ENCODE results near the gene ANKS1B. TPM values are rescaled to one million over a fixed set of nuclear protein-coding genes. Genes with fewer than 3 reads are reported as not detected.

ANKS1B gene
- total RNA-seq, 1 donor from 2014 or later = 8.2 TPM

DNA sequence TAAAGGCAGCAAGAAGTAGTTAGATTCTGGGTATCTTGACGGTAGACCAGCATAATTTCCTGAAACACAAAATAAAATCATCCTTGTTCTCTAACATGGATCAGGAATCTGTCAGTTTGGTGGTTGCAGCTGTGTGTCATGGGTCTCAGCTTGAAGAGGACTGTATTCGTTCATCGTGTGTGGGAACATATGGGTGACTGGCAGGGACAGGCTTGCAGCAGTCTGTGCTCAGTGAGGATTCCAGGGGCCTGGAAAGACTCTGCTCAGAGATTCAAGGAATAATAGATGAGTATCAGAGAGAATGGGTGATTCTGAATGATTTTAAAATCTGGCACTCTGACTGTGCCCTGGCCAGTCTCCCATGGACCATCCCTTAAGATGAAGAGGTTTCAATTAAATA, 918.0 kb downstream of the ANKS1B start:
- DNase-seq (ENCODE audit: low spot score in 2 of 2) = no peak

DNA sequence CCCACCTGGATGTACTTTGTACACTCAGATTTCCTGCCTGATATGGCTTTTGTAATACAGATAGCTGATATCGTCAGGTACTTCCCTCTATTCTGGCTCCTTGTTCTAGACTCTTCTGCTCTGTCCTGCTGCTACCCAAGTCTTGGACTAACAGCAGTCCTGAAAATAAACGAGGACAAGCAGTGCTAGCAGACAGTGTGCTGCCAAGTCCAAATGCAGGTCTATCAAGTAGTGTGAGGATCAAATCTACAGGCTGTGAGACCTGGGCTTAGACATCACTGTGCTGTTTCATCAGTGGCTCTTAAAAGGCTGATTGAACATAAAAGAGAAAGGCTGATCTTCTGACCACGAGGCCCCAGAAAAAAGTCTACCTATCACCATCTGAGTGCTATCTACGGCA, 921.6 kb downstream of the ANKS1B start:
- intact Hi-C loops (cut with DNase I) = no loop called here

More for the DNA sequence above, 918.0 kb downstream of the ANKS1B start:
- no peaks in the 10 kb centered on the region for H3K36me3 ChIP-seq
- TF ChIP-seq, protein P1, sequence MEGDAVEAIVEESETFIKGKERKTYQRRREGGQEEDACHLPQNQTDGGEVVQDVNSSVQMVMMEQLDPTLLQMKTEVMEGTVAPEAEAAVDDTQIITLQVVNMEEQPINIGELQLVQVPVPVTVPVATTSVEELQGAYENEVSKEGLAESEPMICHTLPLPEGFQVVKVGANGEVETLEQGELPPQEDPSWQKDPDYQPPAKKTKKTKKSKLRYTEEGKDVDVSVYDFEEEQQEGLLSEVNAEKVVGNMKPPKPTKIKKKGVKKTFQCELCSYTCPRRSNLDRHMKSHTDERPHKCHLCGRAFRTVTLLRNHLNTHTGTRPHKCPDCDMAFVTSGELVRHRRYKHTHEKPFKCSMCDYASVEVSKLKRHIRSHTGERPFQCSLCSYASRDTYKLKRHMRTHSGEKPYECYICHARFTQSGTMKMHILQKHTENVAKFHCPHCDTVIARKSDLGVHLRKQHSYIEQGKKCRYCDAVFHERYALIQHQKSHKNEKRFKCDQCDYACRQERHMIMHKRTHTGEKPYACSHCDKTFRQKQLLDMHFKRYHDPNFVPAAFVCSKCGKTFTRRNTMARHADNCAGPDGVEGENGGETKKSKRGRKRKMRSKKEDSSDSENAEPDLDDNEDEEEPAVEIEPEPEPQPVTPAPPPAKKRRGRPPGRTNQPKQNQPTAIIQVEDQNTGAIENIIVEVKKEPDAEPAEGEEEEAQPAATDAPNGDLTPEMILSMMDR (IDR thresholded peaks at IDR 0.05) = no peak
- H3K9me3 ChIP-seq = no peaks in the 10 kb centered on the region
- H3K4me3 ChIP-seq = no peak overlapping the region
- H3K27me3 ChIP-seq = no peaks in the 10 kb centered on the region
- intact Hi-C loops (cut with DNase I) = no loop called here
- H3K27ac ChIP-seq = no peak overlapping the region
- H3K4me1 ChIP-seq = no peaks in the 10 kb centered on the region

DNA sequence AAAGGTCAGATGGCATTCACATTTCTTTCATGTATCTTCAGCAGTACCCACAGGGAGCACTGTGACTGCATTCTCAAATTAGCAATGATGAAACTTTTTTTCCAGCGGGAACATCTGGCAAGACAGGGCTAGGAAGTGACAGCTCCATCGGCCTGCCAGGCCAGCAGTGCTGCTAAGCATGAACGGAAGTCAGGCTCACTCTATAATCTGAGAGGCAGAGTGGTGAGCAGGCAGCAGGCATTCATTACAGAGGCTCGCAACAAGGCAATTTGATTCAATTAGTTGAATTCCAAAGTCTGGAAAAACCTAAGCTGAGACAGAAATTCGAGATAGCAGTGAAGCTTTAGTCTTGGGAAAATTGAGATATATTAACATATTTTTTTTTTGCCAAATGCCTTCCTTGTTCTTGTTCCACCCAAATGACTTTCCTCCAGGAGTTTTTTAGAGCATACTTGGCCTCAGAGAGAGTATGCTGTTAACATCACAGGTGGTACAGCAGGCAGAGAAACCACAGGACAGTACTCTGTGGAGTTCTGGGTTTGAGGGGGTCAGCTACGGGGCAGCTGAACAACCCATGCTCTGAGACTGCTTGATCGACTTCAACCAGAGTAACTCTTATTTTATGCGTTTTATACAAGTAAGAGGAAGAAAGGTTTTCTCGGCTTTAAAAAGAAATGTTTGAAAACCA, 924.8 kb downstream of the ANKS1B start:
- Histone ChIP-seq H3K4me1 (no peaks in the 10 kb centered on the region), H3K27ac (no peak overlapping the region), H3K36me3 (no peaks in the 10 kb centered on the region), H3K4me3 (no peak overlapping the region), H3K27me3 (no peaks in the 10 kb centered on the region), H3K9me3 (no peaks in the 10 kb centered on the region)
- DNase-seq (ENCODE audit: low spot score in 2 of 2) = peak; percentile 10 to 67
- TF ChIP-seq, protein P1 (IDR thresholded peaks at IDR 0.05) = peak in 1 of 3 experiments; percentile 25
- intact Hi-C loops (cut with DNase I) = loop anchor here (5.0 kb wide), 1 partner anchor 707 kb away; no protein-coding TSS in a partner anchor

More for the DNA sequence above, 921.6 kb downstream of the ANKS1B start:
- no peaks in the 10 kb centered on the region for H3K9me3 ChIP-seq
- TF ChIP-seq, protein P1 (IDR thresholded peaks at IDR 0.05) = no peak
- no peaks in the 10 kb centered on the region for H3K4me1 ChIP-seq
- H3K27me3 ChIP-seq = no peaks in the 10 kb centered on the region
- H3K4me3 ChIP-seq = no peak overlapping the region
- no peak for DNase-seq (ENCODE audit: low spot score in 2 of 2)
- no peaks in the 10 kb centered on the region for H3K36me3 ChIP-seq
- no peak overlapping the region for H3K27ac ChIP-seq

DNA sequence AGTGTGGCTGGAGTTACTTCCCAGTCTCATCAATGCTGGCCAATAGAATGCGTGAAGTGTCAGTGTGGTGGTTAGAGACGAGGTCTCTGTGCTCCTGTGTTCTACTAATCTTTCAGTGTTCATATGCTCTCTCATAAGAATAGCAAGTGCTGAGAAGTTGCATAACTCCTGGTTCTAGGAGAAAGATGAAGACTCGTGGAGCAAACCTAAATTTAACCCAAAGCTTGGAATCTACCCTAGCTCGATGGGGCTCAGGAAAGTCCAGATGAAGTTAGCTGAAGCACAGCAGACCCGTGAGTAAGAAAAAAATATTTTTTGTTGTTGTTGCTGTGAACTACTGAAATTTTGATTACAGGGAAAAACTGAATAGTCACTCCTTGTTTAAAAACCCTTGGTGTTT, 927.1 kb downstream of the ANKS1B start:
- intact Hi-C loops (cut with DNase I) = loop anchor here (5.0 kb wide), 1 partner anchor 710 kb away; no protein-coding TSS in a partner anchor
- TF ChIP-seq, protein P1 (IDR thresholded peaks at IDR 0.05) = no peak

DNA sequence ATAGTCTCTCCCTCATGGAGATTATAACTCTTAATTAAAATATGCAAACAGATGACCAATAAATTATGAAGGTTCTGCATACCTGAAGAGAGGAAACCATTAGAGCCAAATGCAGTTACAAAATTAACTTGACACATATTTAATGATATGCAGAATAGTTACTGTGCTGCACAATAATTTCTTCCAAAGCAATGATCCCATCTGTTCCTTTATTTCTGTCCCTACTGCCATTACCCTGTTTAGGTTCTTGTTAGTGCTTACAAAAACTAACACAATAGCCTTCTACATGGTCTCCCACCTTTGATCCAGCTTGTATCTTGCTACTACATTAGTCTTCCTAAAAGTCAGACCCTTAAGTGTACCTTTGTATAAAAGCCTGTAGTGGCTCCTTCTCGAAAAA, 928.5 kb downstream of the ANKS1B start:
- TF ChIP-seq, protein P1 (IDR thresholded peaks at IDR 0.05) = no peak
- H3K36me3 ChIP-seq = no peaks in the 10 kb centered on the region
- H3K9me3 ChIP-seq = no peaks in the 10 kb centered on the region
- DNase-seq (ENCODE audit: low spot score in 2 of 2) = no peak
- no peaks in the 10 kb centered on the region for H3K4me1 ChIP-seq
- no peaks in the 10 kb centered on the region for H3K27me3 ChIP-seq
- intact Hi-C loops (cut with DNase I) = loop anchor here (5.0 kb wide), 1 partner anchor 711 kb away; no protein-coding TSS in a partner anchor
- H3K27ac ChIP-seq = no peak overlapping the region
- no peak overlapping the region for H3K4me3 ChIP-seq

More for the DNA sequence above, 927.1 kb downstream of the ANKS1B start:
- H3K4me1 ChIP-seq = no peaks in the 10 kb centered on the region
- no peak for DNase-seq (ENCODE audit: low spot score in 2 of 2)
- H3K4me3 ChIP-seq = no peak overlapping the region
- no peaks in the 10 kb centered on the region for H3K27me3 ChIP-seq
- H3K36me3 ChIP-seq = no peaks in the 10 kb centered on the region
- no peak overlapping the region for H3K27ac ChIP-seq
- no peaks in the 10 kb centered on the region for H3K9me3 ChIP-seq
